ENCODE data around the gene CROCC2.

- TF ChIP-seq POLR2A (IDR thresholded peaks at IDR 0.05), result no peak
- TF ChIP-seq, protein P1, sequence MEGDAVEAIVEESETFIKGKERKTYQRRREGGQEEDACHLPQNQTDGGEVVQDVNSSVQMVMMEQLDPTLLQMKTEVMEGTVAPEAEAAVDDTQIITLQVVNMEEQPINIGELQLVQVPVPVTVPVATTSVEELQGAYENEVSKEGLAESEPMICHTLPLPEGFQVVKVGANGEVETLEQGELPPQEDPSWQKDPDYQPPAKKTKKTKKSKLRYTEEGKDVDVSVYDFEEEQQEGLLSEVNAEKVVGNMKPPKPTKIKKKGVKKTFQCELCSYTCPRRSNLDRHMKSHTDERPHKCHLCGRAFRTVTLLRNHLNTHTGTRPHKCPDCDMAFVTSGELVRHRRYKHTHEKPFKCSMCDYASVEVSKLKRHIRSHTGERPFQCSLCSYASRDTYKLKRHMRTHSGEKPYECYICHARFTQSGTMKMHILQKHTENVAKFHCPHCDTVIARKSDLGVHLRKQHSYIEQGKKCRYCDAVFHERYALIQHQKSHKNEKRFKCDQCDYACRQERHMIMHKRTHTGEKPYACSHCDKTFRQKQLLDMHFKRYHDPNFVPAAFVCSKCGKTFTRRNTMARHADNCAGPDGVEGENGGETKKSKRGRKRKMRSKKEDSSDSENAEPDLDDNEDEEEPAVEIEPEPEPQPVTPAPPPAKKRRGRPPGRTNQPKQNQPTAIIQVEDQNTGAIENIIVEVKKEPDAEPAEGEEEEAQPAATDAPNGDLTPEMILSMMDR (IDR thresholded peaks at IDR 0.05), result no peak
Measured at GRCh38 chr2:240857039-240858008, 48.8 kb upstream of the CROCC2 start.

All from lower leg skin (tissue), 3 donors.